Neuronal stem cell (in vitro differentiated cells): Measurements from ENCODE around the gene S100A9.

Source experiments
- DNase-seq: peaks from one replicate; pipeline ENCODE4 v3.0.0-alpha.2; 2013; ENCODE audit warnings: low spot score
- H2AFZ ChIP-seq: one replicate; pipeline ENCODE4 v1.6.1; 2013; ENCODE audit warnings: mild to moderate bottlenecking, low read length, inconsistent platforms
- H2AK5ac ChIP-seq: 2 replicates; pipeline ENCODE4 v1.6.1; 2013; ENCODE audit warnings: low read depth, mild to moderate bottlenecking, inconsistent platforms, low read length, moderate library complexity, mixed read lengths
- H2BK120ac ChIP-seq: 2 replicates; pipeline ENCODE4 v1.6.1; 2013; ENCODE audit warnings: low read depth, mild to moderate bottlenecking, inconsistent platforms, low read length, moderate library complexity, mixed read lengths
- H2BK12ac ChIP-seq: one replicate; pipeline ENCODE4 v1.6.1; 2013; ENCODE audit warnings: low read length, inconsistent platforms
- H2BK15ac ChIP-seq: 2 replicates; pipeline ENCODE4 v1.6.1; 2013; ENCODE audit warnings: mild to moderate bottlenecking, low read length, inconsistent platforms, mixed read lengths
- H2BK5ac ChIP-seq: one replicate; pipeline ENCODE4 v1.6.1; 2013; ENCODE audit warnings: inconsistent platforms, mild to moderate bottlenecking, low read length, moderate library complexity
- H3K14ac ChIP-seq: one replicate; pipeline ENCODE4 v1.6.1; 2013; ENCODE audit warnings: low read length, inconsistent platforms
- H3K18ac ChIP-seq: 2 replicates; pipeline ENCODE4 v1.6.1; 2013; ENCODE audit warnings: low read length, inconsistent platforms
- H3K23ac ChIP-seq: 2 replicates; pipeline ENCODE4 v1.6.1; 2013; ENCODE audit warnings: low read depth, mild to moderate bottlenecking, mixed read lengths, low read length, inconsistent platforms; ENCODE audit not compliant: poor library complexity
- H3K27ac ChIP-seq: replicated peaks from 3 replicates; pipeline ENCODE4 v1.5.1; 2013; ENCODE audit warnings: low read length, inconsistent platforms
- H3K27me3 ChIP-seq, 3 experiments: 2 replicates each; pipeline ENCODE4 v1.6.1; 2013; ENCODE audit warnings: low read length in 3 of 3, mild to moderate bottlenecking in 2 of 3, inconsistent platforms in 1 of 3, low read depth in 1 of 3, mixed read lengths in 1 of 3, moderate library complexity in 1 of 3; ENCODE audit not compliant: control insufficient read depth in 3 of 3, insufficient read depth in 3 of 3
- H3K36me3 ChIP-seq, 2 donors: replicated peaks in 1 of 2; 2 replicates each; pipeline ENCODE4 v1.6.1; 2013; ENCODE audit warnings: low read length in 2 of 2; ENCODE audit not compliant: control insufficient read depth in 2 of 2, insufficient read depth in 2 of 2
- H3K4ac ChIP-seq: 2 replicates; pipeline ENCODE4 v1.6.1; 2013; ENCODE audit warnings: inconsistent platforms, mild to moderate bottlenecking, low read length, moderate library complexity
- H3K4me1 ChIP-seq, 2 donors: 1 replicate in 1 of 2; 2 replicates in 1 of 2; pipeline ENCODE4 v1.6.1; 2013; ENCODE audit warnings: low read length in 2 of 2, low read depth in 1 of 2; ENCODE audit not compliant: control insufficient read depth in 2 of 2, insufficient read depth in 1 of 2
- H3K4me2 ChIP-seq: one replicate; pipeline ENCODE4 v1.6.1; 2013; ENCODE audit warnings: mild to moderate bottlenecking, low read length, inconsistent platforms; ENCODE audit not compliant: insufficient read depth, poor library complexity, severe bottlenecking
- H3K4me3 ChIP-seq, 2 donors: 2 replicates each; pipeline ENCODE4 v1.5.1; 2013; ENCODE audit warnings: low read length in 2 of 2, mild to moderate bottlenecking in 2 of 2, inconsistent platforms in 1 of 2, moderate library complexity in 1 of 2
- H3K79me1 ChIP-seq: one replicate; pipeline ENCODE4 v1.6.1; 2013; ENCODE audit warnings: low read depth, mild to moderate bottlenecking, inconsistent platforms, low read length, moderate library complexity
- H3K9ac ChIP-seq: one replicate; pipeline ENCODE4 v1.6.1; 2013; ENCODE audit warnings: mild to moderate bottlenecking, low read depth, low read length, inconsistent platforms; ENCODE audit not compliant: poor library complexity
- H3K9me3 ChIP-seq, 2 donors: replicated peaks in 1 of 2; 2 replicates each; pipeline versions ENCODE3 to v1.6.1; 2013; ENCODE audit warnings: low read length in 2 of 2, mild to moderate bottlenecking in 2 of 2, inconsistent platforms in 1 of 2, low read depth in 1 of 2, mixed read lengths in 1 of 2, moderate library complexity in 1 of 2; ENCODE audit not compliant: control insufficient read depth in 2 of 2, insufficient read depth in 1 of 2
- H4K8ac ChIP-seq: one replicate; pipeline ENCODE4 v1.6.1; 2013; ENCODE audit warnings: low read depth, mild to moderate bottlenecking, inconsistent platforms, low read length, moderate library complexity
- H4K91ac ChIP-seq: one replicate; pipeline ENCODE4 v1.6.1; 2013; ENCODE audit warnings: low read length, low read depth, mild to moderate bottlenecking, inconsistent platforms; ENCODE audit not compliant: poor library complexity
- WGBS, 2 donors: extraction: QIAGEN DNeasy Blood & Tissue Kit; methylation state at CpG; one replicate each; pipeline ENCODE4 v1.1.7; 2013; ENCODE audit warnings: missing lambda C conversion rate in 2 of 2, mixed read lengths in 1 of 2; ENCODE audit not compliant: insufficient read length in 2 of 2, insufficient replicate concordance in 1 of 2; ENCODE audit errors: extremely low coverage in 2 of 2; 5-methylcytosine and 5-hydroxymethylcytosine counted together

Gene S100A9

DNA sequence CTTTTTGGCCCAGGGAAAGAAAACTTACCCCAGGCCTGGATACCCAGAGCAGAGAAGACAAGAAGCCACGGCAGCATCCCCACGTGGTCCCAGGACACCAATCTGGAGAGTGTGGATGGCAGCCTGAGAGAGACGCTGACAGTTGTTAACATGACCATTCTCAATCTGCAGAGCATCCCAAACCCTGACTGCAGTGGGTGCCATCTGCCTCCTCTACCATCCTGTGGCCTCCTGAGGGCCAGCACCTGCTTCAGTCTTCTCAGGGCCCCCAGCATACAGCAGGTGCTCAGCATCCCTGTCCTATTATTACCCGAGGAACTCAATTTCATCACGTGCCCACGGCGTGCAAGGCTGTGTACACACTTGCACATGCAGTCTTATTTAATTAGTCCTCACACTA, 9.8 kb upstream of the S100A9 start:
- Histone ChIP-seq H3K9me3 (no peaks in the 10 kb centered on the region), H2AFZ (no peak overlapping the region), H3K9ac (no peak overlapping the region), H2BK5ac (no peak overlapping the region), H3K79me1 (no peaks in the 10 kb centered on the region), H3K4me2 (no peak overlapping the region), H4K8ac (no peak overlapping the region), H3K27ac (no peak overlapping the region), H3K4me1 (peaks cover 0 to 2% of the 10 kb centered on the region in 2 donors), H2AK5ac (no peak overlapping the region), H3K4me3 (no peak overlapping the region), H3K18ac (no peak overlapping the region), H2BK15ac (no peak overlapping the region), H2BK12ac (no peak overlapping the region), H3K14ac (no peak overlapping the region), H3K27me3 (peaks cover 0 to 4% (median 0%) of the 10 kb centered on the region in 3 experiments), H2BK120ac (no peak overlapping the region), H3K23ac (no peak overlapping the region), H3K36me3 (no peaks in the 10 kb centered on the region), H4K91ac (no peak overlapping the region), H3K4ac (no peak overlapping the region)
- no CpG with 5 or more reads among the region's 7 CpGs for WGBS, 2 donors
- no peak for DNase-seq

DNA sequence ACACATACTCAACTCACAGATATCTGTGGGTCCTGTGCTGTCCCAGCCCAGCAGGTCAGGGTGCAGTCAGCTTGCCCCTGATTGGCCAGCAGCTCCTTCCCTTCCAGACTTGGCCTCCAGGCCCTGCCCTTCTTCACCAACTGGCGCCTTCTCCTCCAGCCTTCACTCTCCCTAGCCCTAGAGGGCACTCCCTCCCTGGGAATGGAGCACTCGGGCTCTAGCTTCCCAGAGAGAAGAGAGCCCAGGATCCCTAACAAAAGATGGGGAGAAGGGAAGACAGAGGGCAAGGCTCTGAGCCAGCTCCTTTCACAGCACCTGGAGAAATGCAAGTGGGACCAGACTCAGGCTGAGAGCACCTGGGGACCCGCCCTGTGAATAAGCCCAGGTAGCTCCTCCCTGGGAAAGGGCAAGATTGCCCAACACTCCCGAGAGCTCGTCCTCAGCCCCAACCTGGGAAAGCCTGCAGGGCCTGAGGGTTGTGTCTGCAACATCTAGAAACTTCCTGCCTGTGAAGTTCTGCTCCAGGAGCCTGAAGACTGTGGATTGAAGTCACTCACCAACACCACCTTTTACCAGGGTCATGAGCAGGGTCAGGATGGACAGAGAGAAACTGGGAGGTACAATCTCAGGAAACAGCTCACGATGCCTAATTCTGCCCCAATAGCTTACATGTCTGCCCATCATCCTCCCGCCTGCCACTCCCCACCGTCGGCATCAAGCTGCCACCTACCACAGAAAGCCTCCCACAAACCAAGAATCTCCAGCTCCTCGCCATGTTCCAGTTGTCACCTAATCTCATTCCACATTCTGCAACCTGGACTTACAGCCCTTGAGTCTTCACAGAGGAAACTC, 8.9 kb upstream of the S100A9 start, which contains the start of gene PGLYRP4:
Gene PGLYRP4, minus strand, starts transcription at position 331 of the 852 bp plus-strand sequence. CDS start 909 bp downstream, outside the sequence.
- H3K79me1 ChIP-seq: no peaks in the 10 kb centered on the region
- H3K4me1 ChIP-seq: peaks cover 0 to 2% of the 10 kb centered on the region in 2 donors
- H3K23ac ChIP-seq: no peak within 1 kb of the TSS
- H3K9me3 ChIP-seq: no peaks in the 10 kb centered on the region
- no peak within 1 kb of the TSS for H2AK5ac ChIP-seq
- H3K27ac ChIP-seq: no peak within 1 kb of the TSS
- no peaks in the 10 kb centered on the region for H3K36me3 ChIP-seq
- no CpG with 5 or more reads among the region's 10 CpGs for WGBS, 2 donors
- H2BK5ac ChIP-seq: no peak within 1 kb of the TSS
- H3K9ac ChIP-seq: no peak within 1 kb of the TSS
- H3K18ac ChIP-seq: no peak within 1 kb of the TSS
- no peak within 1 kb of the TSS for H2BK12ac ChIP-seq
- DNase-seq: no peak
- H4K8ac ChIP-seq: no peak within 1 kb of the TSS
- H3K4me2 ChIP-seq: no peak within 1 kb of the TSS
- H2BK120ac ChIP-seq: no peak within 1 kb of the TSS
- H3K14ac ChIP-seq: no peak within 1 kb of the TSS
- H3K4ac ChIP-seq: no peak within 1 kb of the TSS
- H2AFZ ChIP-seq: no peak within 1 kb of the TSS
- peaks cover 0 to 4% (median 0%) of the 10 kb centered on the region in 3 experiments for H3K27me3 ChIP-seq
- H4K91ac ChIP-seq: no peak within 1 kb of the TSS
- H3K4me3 ChIP-seq: no peak within 1 kb of the TSS
- no peak within 1 kb of the TSS for H2BK15ac ChIP-seq

DNA sequence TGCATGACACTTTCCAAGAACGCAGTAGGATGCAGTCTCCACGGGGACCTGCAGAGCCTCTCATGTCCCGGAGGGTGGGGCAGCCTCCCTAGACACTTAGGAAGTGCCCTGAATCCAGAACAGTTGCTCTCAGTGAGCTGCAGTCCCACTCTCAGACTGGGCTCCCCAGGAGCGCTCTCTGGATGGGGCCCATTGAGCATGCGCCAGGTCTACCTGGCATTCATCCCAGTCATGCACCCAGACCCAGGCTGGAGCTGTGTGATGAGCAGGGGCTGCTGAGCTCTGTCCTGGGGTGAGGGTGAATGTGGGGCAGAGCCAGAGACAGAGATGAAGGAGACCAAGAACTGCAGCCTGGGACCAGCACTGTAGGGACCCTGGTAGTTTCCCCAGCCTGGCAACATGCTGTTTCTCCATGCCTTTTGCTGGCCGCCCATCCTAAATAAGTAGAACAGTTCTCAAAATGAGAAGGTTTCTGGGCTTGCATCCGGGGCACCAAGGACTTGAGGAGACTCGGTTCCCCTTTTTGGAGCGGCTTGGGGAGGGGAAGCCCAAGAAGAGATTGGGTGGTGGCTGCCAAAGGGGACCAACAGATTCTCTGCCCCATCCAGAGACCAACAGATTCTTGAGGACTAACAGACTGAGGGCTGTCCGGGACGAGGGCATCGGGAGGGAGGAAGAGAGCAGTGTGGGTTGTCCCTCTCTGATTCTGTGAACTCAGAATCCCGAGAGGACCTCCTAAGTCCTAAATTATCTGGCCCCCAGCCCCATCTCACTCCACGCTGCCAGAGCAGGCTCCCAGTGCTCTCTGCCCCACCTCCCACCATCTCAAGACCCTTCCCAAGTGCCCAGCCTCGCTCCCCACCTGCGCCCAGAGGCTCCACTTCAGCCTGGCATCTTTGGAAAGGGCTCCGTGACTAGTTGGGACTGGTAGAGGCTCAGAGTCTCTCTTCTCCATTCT, 8.0 kb upstream of the S100A9 start:
- Histone ChIP-seq H3K9me3 (no peaks in the 10 kb centered on the region), H3K18ac (no peak overlapping the region), H2AFZ (no peak overlapping the region), H4K8ac (no peak overlapping the region), H3K4me3 (no peak overlapping the region), H3K23ac (no peak overlapping the region), H4K91ac (no peak overlapping the region), H2AK5ac (no peak overlapping the region), H2BK120ac (no peak overlapping the region), H3K79me1 (no peaks in the 10 kb centered on the region), H2BK12ac (no peak overlapping the region), H3K4me2 (no peak overlapping the region), H3K27ac (no peak overlapping the region), H3K4ac (no peak overlapping the region), H3K27me3 (peaks cover 0 to 4% (median 0%) of the 10 kb centered on the region in 3 experiments), H3K9ac (no peak overlapping the region), H3K4me1 (no peaks in the 10 kb centered on the region), H3K36me3 (no peaks in the 10 kb centered on the region), H2BK5ac (no peak overlapping the region), H3K14ac (no peak overlapping the region), H2BK15ac (no peak overlapping the region)
- no peak for DNase-seq
- no CpG with 5 or more reads among the region's 17 CpGs for WGBS, 2 donors
